Loucy (cell line): ENCODE measurements around the gene MUC20.
"Not testable (repeated sequence)": the region's sequence is repeated elsewhere in the genome, so short reads cannot be mapped to it uniquely, and the experiment has no call there.

Experiments
- H2AFZ ChIP-seq: fragments of 200-600 bp; sonication (generic); 2 replicates; pipeline ENCODE4 v1.6.0; 2016; ENCODE audit warnings: antibody characterized with exemption, mild to moderate bottlenecking, low read length, moderate library complexity
- H3F3A ChIP-seq: fragments of 200-600 bp; 2 replicates; pipeline ENCODE4 v1.6.0; 2016; ENCODE audit warnings: antibody characterized with exemption, low read depth, mild to moderate bottlenecking
- H3K27me3 ChIP-seq: fragments of 200-600 bp; sonication (generic); 2 replicates; pipeline ENCODE4 v1.6.1; 2014; ENCODE audit warnings: low read length, mild to moderate bottlenecking; ENCODE audit not compliant: insufficient read depth, poor library complexity, severe bottlenecking
- H3K36me3 ChIP-seq: fragments of 200-600 bp; sonication (generic); 2 replicates; pipeline ENCODE4 v1.6.1; 2016; ENCODE audit warnings: low read length; ENCODE audit not compliant: insufficient read depth
- H3K4me1 ChIP-seq: fragments of 200-600 bp; sonication (generic); 2 replicates; pipeline ENCODE4 v1.5.1; 2014; ENCODE audit warnings: low read length, mild to moderate bottlenecking; ENCODE audit not compliant: insufficient read depth, poor library complexity, severe bottlenecking
- H3K4me2 ChIP-seq: fragments of 200-600 bp; sonication (generic); 2 replicates; pipeline ENCODE4 v1.6.0; 2014; ENCODE audit warnings: antibody characterized with exemption, low read length, low read depth, mild to moderate bottlenecking; ENCODE audit not compliant: poor library complexity, severe bottlenecking
- H3K4me3 ChIP-seq: fragments of 200-600 bp; sonication (generic); 2 replicates; pipeline ENCODE4 v1.5.1; 2014; ENCODE audit warnings: low read length, mild to moderate bottlenecking, mixed read lengths; ENCODE audit not compliant: poor library complexity, severe bottlenecking
- H3K79me2 ChIP-seq: fragments of 200-600 bp; sonication (generic); 2 replicates; pipeline ENCODE4 v1.6.1; 2014; ENCODE audit warnings: low read length; ENCODE audit not compliant: insufficient read depth
- H3K9ac ChIP-seq: fragments of 200-600 bp; sonication (generic); 2 replicates; pipeline ENCODE4 v1.6.0; 2014; ENCODE audit warnings: mild to moderate bottlenecking, low read depth, low read length, moderate library complexity; ENCODE audit not compliant: poor library complexity, severe bottlenecking
- H3K9me2 ChIP-seq: fragments of 200-600 bp; sonication (generic); replicated peaks from 2 replicates; pipeline ENCODE4 v1.6.1; 2016; ENCODE audit warnings: low read depth, low read length, mixed read lengths
- H3K9me3 ChIP-seq: fragments of 200-600 bp; sonication (generic); 2 replicates; pipeline ENCODE4 v1.6.1; 2014; ENCODE audit warnings: mild to moderate bottlenecking, antibody characterized with exemption, low read length, low read depth; ENCODE audit not compliant: insufficient read depth
- H4K20me1 ChIP-seq: fragments of 200-600 bp; sonication (generic); 2 replicates; pipeline ENCODE4 v1.6.0; 2014; ENCODE audit warnings: antibody characterized with exemption, low read length, mild to moderate bottlenecking; ENCODE audit not compliant: insufficient read depth, poor library complexity, severe bottlenecking
- EZH2phosphoT487 ChIP-seq: fragments of 200-600 bp; IDR thresholded peaks from 2 replicates; pipeline ENCODE4 v1.6.1; 2018; ENCODE audit warnings: antibody characterized with exemption, mild to moderate bottlenecking, moderate library complexity, borderline replicate concordance
- TF ChIP-seq, protein P1 (sequence below): fragments of 200-600 bp; sonication (generic); conservative IDR thresholded peaks from 2 replicates; pipeline ENCODE4 v1.5.1; 2014; ENCODE audit warnings: mild to moderate bottlenecking, antibody characterized with exemption, low read length

Gene MUC20

GRCh38 chr3:195773956-195774537 is 53.3 kb downstream of the MUC20 start:
- Histone ChIP-seq H3F3A (no peaks in the 10 kb centered on the region), H3K9me2 (no peaks in the 10 kb centered on the region), H4K20me1 (no peaks in the 10 kb centered on the region), H2AFZ (no peak overlapping the region), H3K36me3 (no peaks in the 10 kb centered on the region), H3K4me3 (no peak overlapping the region), H3K79me2 (no peaks in the 10 kb centered on the region), H3K4me1 (no peaks in the 10 kb centered on the region), H3K9ac (no peak overlapping the region), H3K27me3 (no peaks in the 10 kb centered on the region), H3K4me2 (no peak overlapping the region), H3K9me3 (no peaks in the 10 kb centered on the region)
- TF ChIP-seq, protein P1, sequence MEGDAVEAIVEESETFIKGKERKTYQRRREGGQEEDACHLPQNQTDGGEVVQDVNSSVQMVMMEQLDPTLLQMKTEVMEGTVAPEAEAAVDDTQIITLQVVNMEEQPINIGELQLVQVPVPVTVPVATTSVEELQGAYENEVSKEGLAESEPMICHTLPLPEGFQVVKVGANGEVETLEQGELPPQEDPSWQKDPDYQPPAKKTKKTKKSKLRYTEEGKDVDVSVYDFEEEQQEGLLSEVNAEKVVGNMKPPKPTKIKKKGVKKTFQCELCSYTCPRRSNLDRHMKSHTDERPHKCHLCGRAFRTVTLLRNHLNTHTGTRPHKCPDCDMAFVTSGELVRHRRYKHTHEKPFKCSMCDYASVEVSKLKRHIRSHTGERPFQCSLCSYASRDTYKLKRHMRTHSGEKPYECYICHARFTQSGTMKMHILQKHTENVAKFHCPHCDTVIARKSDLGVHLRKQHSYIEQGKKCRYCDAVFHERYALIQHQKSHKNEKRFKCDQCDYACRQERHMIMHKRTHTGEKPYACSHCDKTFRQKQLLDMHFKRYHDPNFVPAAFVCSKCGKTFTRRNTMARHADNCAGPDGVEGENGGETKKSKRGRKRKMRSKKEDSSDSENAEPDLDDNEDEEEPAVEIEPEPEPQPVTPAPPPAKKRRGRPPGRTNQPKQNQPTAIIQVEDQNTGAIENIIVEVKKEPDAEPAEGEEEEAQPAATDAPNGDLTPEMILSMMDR: no peak
- no peak for TF ChIP-seq EZH2phosphoT487

- no peak for TF ChIP-seq EZH2phosphoT487
- TF ChIP-seq, protein P1: peak; percentile 66
- Histone ChIP-seq H3K9ac (no peak overlapping the region), H3K4me2 (no peak overlapping the region), H2AFZ (no peak overlapping the region), H3K4me1 (no peaks in the 10 kb centered on the region), H3K79me2 (no peaks in the 10 kb centered on the region), H3F3A (no peaks in the 10 kb centered on the region), H3K4me3 (no peak overlapping the region), H3K36me3 (no peaks in the 10 kb centered on the region), H3K9me2 (no peaks in the 10 kb centered on the region), H4K20me1 (no peaks in the 10 kb centered on the region), H3K27me3 (no peaks in the 10 kb centered on the region), H3K9me3 (no peaks in the 10 kb centered on the region)
Measured at GRCh38 chr3:195774917-195775316, 54.1 kb downstream of the MUC20 start.

DNA sequence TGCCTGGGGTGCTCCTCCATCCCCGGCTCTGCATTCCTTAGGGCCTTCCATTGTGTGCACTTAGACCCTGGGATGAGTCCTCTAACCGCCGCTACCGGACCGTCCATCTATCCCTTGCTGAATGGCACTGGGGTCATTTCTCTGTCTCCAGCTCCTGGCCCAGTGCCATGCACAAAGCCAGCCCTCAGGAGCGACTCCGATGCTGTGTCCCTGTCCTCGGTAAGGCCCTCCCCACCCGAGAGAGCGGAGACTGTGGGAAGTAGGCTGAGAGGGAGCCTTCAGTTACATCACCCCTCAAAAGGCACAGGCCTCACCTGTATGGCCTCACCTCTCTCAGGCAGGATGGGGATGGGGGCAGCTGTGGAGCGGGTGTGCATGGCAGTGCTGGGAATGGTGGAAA is 57.2 kb downstream of the MUC20 start:
- Histone ChIP-seq H3F3A (no peaks in the 10 kb centered on the region), H2AFZ (no peak overlapping the region), H3K27me3 (no peaks in the 10 kb centered on the region), H3K9me2 (no peaks in the 10 kb centered on the region), H4K20me1 (no peaks in the 10 kb centered on the region), H3K9ac (no peak overlapping the region), H3K4me2 (no peak overlapping the region), H3K4me1 (no peaks in the 10 kb centered on the region), H3K9me3 (no peaks in the 10 kb centered on the region), H3K36me3 (no peaks in the 10 kb centered on the region), H3K79me2 (no peaks in the 10 kb centered on the region), H3K4me3 (no peak overlapping the region)
- TF ChIP-seq, protein P1: no peak
- no peak for TF ChIP-seq EZH2phosphoT487

GRCh38 chr3:195781236-195781635 is 60.5 kb downstream of the MUC20 start:
- not testable (repeated sequence) for H3F3A ChIP-seq, H3K36me3 ChIP-seq, H4K20me1 ChIP-seq, H3K27me3 ChIP-seq, H3K79me2 ChIP-seq, H2AFZ ChIP-seq, H3K4me1 ChIP-seq, H3K9me3 ChIP-seq, H3K4me3 ChIP-seq, H3K9ac ChIP-seq, H3K4me2 ChIP-seq, H3K9me2 ChIP-seq
